ENCODE data around the gene PPRC1.

- no peak for TF ChIP-seq CTCF (IDR thresholded peaks at IDR 0.05; ENCODE audit: insufficient read depth, low read length, poor library complexity, severe bottlenecking)
- no peak for TF ChIP-seq EZH2phosphoT487 (conservative IDR thresholded peaks at IDR 0.05; ENCODE audit: low read length)
Measured at GRCh38 chr10:102188298-102188940, 55.6 kb downstream of the PPRC1 start.
